WTC11 (cell line): ENCODE measurements around the gene GBF1. TPM values are rescaled to one million over a fixed set of nuclear protein-coding genes. Genes with fewer than 3 reads are reported as not detected.

Experiments used
- ATAC-seq: fragments of 200-7000 bp; cut with Tn5 transposase; 2 replicates; pipeline ENCODE4 v1.10.0; 2021; ENCODE audit warnings: mild to moderate bottlenecking, moderate library complexity
- CTCF ChIA-PET: fragments of 300-600 bp; sonication (Branson Sonifier 250); formaldehyde crosslinking; loops from one replicate; lab custom pipeline; 2021; ENCODE audit warnings: antibody characterized with exemption; lab: Charles Lee
- POLR2A ChIA-PET: fragments of 350-600 bp; sonication (Branson Sonifier 250); formaldehyde crosslinking; loops from one replicate; lab custom pipeline; 2021; ENCODE audit warnings: antibody characterized with exemption; lab: Charles Lee
- DNase-seq: peaks from one replicate; pipeline ENCODE4 v3.0.0; 2021; ENCODE audit warnings: low spot score
- H3K27ac Mint-ChIP-seq: 2 replicates; pipeline ENCODE4 v1.8.0; 2021; ENCODE audit warnings: mixed read lengths
- H3K27me3 Mint-ChIP-seq: 2 replicates; pipeline ENCODE4 v1.8.0; 2021; ENCODE audit warnings: low read depth, mild to moderate bottlenecking, moderate library complexity, mixed read lengths
- H3K36me3 Mint-ChIP-seq: 2 replicates; pipeline ENCODE4 v1.8.0; 2021; ENCODE audit warnings: mixed read lengths
- H3K4me1 Mint-ChIP-seq: 2 replicates; pipeline ENCODE4 v1.8.0; 2022; ENCODE audit warnings: mixed read lengths
- H3K4me3 Mint-ChIP-seq: 2 replicates; pipeline ENCODE4 v1.8.0; 2021; ENCODE audit warnings: mild to moderate bottlenecking, moderate library complexity, mixed read lengths
- H3K9me3 Mint-ChIP-seq: 2 replicates; pipeline ENCODE4 v1.8.0; 2021; ENCODE audit warnings: mixed read lengths
- EMX1 ChIP-seq: fragments of 250-450 bp; sonication (Bioruptor Pico); IDR thresholded peaks from 2 replicates; pipeline ENCODE4 v1.8.0; 2021; ENCODE audit warnings: mild to moderate bottlenecking
- GABPB1 ChIP-seq: sonication (generic); formaldehyde crosslinking; IDR thresholded peaks from 2 replicates; pipeline ENCODE4 v1.8.1; 2023; ENCODE audit warnings: mild to moderate bottlenecking, missing genetic modification reagents
- GRHL2 ChIP-seq: fragments of 250-450 bp; sonication (Bioruptor Pico); IDR thresholded peaks from 2 replicates; pipeline ENCODE4 v1.8.0; 2022; ENCODE audit warnings: mild to moderate bottlenecking, moderate library complexity; ENCODE audit not compliant: insufficient replicate concordance, severe bottlenecking
- HMGA2 ChIP-seq: fragments of 250-450 bp; sonication (Bioruptor Pico); IDR thresholded peaks from 2 replicates; pipeline ENCODE4 v1.4.0; 2021; ENCODE audit warnings: mild to moderate bottlenecking, moderate library complexity
- IRF2 ChIP-seq: sonication (generic); formaldehyde crosslinking; IDR thresholded peaks from 2 replicates; pipeline ENCODE4 v1.8.0; 2022; ENCODE audit warnings: low read depth, missing genetic modification reagents, borderline replicate concordance
- JAZF1 ChIP-seq: fragments of 250-450 bp; sonication (Bioruptor Pico); IDR thresholded peaks from 2 replicates; pipeline ENCODE4 v1.9.0; 2021; ENCODE audit warnings: moderate library complexity, mild to moderate bottlenecking, inconsistent platforms
- MXD4 ChIP-seq: fragments of 250-450 bp; sonication (Bioruptor Pico); IDR thresholded peaks from 2 replicates; pipeline ENCODE4 v1.8.0; 2021; ENCODE audit warnings: mild to moderate bottlenecking, moderate library complexity, borderline replicate concordance
- NFYB ChIP-seq: sonication (generic); formaldehyde crosslinking; conservative IDR thresholded peaks from 2 replicates; pipeline ENCODE4 v1.8.0; 2022; ENCODE audit warnings: low read depth, missing genetic modification reagents
- NR2C2 ChIP-seq: sonication (generic); formaldehyde crosslinking; IDR thresholded peaks from 2 replicates; pipeline ENCODE4 v1.8.0; 2022; ENCODE audit warnings: mild to moderate bottlenecking, missing genetic modification reagents
- RELA ChIP-seq: sonication (generic); formaldehyde crosslinking; IDR thresholded peaks from 2 replicates; pipeline ENCODE4 v1.8.1; 2022; ENCODE audit warnings: missing genetic modification reagents, mild to moderate bottlenecking, borderline replicate concordance
- ZNF219 ChIP-seq: sonication (generic); formaldehyde crosslinking; IDR thresholded peaks from 2 replicates; pipeline ENCODE4 v1.8.0; 2023; ENCODE audit warnings: missing genetic modification reagents, mild to moderate bottlenecking, borderline replicate concordance
- total RNA-seq: library from RNA; stranded (reverse); gene quantifications from 3 replicates; pipeline ENCODE4 v1.2.3, GENCODE V29; 2021
- TF ChIP-seq, protein P1 (sequence below): sonication (generic); formaldehyde crosslinking; IDR thresholded peaks from 2 replicates; pipeline ENCODE4 v1.8.0; 2022; ENCODE audit warnings: mild to moderate bottlenecking, missing genetic modification reagents
- TF ChIP-seq, protein P2 (sequence below): sonication (generic); formaldehyde crosslinking; IDR thresholded peaks from 2 replicates; pipeline ENCODE4 v1.8.1; 2023; ENCODE audit warnings: mild to moderate bottlenecking, moderate library complexity, missing genetic modification reagents
- TF ChIP-seq, protein P3 (sequence below): sonication (generic); formaldehyde crosslinking; IDR thresholded peaks from 2 replicates; pipeline ENCODE4 v1.8.1; 2023; ENCODE audit warnings: mild to moderate bottlenecking, missing genetic modification reagents
- TF ChIP-seq, protein P4 (sequence below): sonication (generic); formaldehyde crosslinking; IDR thresholded peaks from 2 replicates; pipeline ENCODE4 v1.8.1; 2023; ENCODE audit warnings: mild to moderate bottlenecking, missing genetic modification reagents, moderate library complexity
- TF ChIP-seq, protein P5 (sequence below): sonication (generic); formaldehyde crosslinking; IDR thresholded peaks from 2 replicates; pipeline ENCODE4 v1.8.0; 2022; ENCODE audit warnings: mild to moderate bottlenecking, missing genetic modification reagents
- TF ChIP-seq, protein P6 (sequence below): sonication (generic); formaldehyde crosslinking; IDR thresholded peaks from 2 replicates; pipeline ENCODE4 v1.8.0; 2023; ENCODE audit warnings: missing genetic modification reagents
- TF ChIP-seq, protein P7 (sequence below): sonication (generic); formaldehyde crosslinking; IDR thresholded peaks from 2 replicates; pipeline ENCODE4 v1.8.1; 2022; ENCODE audit warnings: low read depth, mild to moderate bottlenecking, moderate library complexity, missing genetic modification reagents, borderline replicate concordance

The GBF1 gene
- total RNA-seq, 1 experiment from 2014 or later, result 32.4 TPM

DNA sequence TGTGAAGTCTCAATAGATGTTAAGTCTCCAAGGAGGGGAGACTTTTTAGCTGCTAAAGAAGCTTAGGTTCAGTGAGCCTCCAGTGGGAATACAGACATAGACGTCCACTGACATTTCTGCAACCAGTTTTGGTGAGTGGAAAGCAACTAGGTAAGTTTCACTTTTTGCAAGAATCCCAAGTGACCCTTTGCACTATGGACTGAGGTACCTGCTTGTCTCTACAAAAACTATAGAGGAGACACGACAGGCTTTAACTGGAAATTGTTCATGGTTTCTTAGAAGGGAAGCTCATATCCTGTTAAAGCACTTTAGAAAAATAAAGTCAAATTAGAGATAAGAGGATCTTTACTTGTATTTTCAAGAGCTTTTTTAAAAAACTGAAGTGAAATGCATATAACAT is 38.6 kb downstream of the GBF1 start (continued):
- TF ChIP-seq, protein P1, sequence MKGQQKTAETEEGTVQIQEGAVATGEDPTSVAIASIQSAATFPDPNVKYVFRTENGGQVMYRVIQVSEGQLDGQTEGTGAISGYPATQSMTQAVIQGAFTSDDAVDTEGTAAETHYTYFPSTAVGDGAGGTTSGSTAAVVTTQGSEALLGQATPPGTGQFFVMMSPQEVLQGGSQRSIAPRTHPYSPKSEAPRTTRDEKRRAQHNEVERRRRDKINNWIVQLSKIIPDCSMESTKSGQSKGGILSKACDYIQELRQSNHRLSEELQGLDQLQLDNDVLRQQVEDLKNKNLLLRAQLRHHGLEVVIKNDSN (CRISPR knock-in tag), result no peak
- TF ChIP-seq, all 79 proteins: peak for 0

DNA sequence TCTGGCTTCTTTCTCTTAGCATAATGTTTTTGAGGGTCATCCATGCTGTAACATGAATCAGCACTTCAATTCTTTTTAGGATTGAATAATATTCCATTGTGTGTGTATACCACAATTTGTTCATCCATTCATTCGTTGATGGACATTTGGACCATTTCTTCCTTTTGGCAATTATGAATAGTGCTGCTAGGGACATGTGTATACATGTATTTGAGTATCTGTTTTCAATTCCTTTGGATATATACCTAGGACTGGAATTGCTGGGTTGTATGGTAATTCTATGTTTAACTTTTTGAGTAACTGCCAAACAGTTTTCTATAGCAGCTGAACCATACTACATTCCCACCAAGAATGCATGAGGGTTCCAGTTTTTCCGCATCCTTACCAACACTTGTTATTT is 39.2 kb downstream of the GBF1 start:
- H3K27me3 Mint-ChIP-seq, result no peaks in the 10 kb centered on the region
- DNase-seq (no peak), ATAC-seq (no peak)
- H3K4me3 Mint-ChIP-seq, result no peak overlapping the region
- ChIA-PET POLR2A (no interaction called here), CTCF (interaction anchor here (0.9 to 1.5 kb wide), 2 partner anchors 53 to 299 kb away, joined by 3 to 8 read pairs; no protein-coding TSS in a partner anchor)
- no peak overlapping the region for H3K27ac Mint-ChIP-seq
- H3K9me3 Mint-ChIP-seq, result no peaks in the 10 kb centered on the region
- TF ChIP-seq EMX1 (CRISPR knock-in tag) (no peak), MXD4 (CRISPR knock-in tag) (no peak), GABPB1 (CRISPR knock-in tag) (no peak), ZNF219 (CRISPR knock-in tag) (no peak), RELA (no peak), NR2C2 (CRISPR knock-in tag) (no peak), IRF2 (CRISPR knock-in tag) (no peak), JAZF1 (no peak), NFYB (CRISPR knock-in tag) (no peak), HMGA2 (CRISPR knock-in tag) (no peak), GRHL2 (CRISPR knock-in tag) (no peak)
- TF ChIP-seq, protein P2, sequence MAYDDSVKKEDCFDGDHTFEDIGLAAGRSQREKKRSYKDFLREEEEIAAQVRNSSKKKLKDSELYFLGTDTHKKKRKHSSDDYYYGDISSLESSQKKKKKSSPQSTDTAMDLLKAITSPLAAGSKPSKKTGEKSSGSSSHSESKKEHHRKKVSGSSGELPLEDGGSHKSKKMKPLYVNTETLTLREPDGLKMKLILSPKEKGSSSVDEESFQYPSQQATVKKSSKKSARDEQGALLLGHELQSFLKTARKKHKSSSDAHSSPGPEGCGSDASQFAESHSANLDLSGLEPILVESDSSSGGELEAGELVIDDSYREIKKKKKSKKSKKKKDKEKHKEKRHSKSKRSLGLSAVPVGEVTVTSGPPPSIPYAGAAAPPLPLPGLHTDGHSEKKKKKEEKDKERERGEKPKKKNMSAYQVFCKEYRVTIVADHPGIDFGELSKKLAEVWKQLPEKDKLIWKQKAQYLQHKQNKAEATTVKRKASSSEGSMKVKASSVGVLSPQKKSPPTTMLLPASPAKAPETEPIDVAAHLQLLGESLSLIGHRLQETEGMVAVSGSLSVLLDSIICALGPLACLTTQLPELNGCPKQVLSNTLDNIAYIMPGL, result no peak
- TF ChIP-seq, protein P3, sequence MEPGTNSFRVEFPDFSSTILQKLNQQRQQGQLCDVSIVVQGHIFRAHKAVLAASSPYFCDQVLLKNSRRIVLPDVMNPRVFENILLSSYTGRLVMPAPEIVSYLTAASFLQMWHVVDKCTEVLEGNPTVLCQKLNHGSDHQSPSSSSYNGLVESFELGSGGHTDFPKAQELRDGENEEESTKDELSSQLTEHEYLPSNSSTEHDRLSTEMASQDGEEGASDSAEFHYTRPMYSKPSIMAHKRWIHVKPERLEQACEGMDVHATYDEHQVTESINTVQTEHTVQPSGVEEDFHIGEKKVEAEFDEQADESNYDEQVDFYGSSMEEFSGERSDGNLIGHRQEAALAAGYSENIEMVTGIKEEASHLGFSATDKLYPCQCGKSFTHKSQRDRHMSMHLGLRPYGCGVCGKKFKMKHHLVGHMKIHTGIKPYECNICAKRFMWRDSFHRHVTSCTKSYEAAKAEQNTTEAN (CRISPR knock-in tag), result no peak
- TF ChIP-seq, protein P4, sequence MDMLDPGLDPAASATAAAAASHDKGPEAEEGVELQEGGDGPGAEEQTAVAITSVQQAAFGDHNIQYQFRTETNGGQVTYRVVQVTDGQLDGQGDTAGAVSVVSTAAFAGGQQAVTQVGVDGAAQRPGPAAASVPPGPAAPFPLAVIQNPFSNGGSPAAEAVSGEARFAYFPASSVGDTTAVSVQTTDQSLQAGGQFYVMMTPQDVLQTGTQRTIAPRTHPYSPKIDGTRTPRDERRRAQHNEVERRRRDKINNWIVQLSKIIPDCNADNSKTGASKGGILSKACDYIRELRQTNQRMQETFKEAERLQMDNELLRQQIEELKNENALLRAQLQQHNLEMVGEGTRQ (CRISPR knock-in tag), result no peak
- TF ChIP-seq, protein P5, sequence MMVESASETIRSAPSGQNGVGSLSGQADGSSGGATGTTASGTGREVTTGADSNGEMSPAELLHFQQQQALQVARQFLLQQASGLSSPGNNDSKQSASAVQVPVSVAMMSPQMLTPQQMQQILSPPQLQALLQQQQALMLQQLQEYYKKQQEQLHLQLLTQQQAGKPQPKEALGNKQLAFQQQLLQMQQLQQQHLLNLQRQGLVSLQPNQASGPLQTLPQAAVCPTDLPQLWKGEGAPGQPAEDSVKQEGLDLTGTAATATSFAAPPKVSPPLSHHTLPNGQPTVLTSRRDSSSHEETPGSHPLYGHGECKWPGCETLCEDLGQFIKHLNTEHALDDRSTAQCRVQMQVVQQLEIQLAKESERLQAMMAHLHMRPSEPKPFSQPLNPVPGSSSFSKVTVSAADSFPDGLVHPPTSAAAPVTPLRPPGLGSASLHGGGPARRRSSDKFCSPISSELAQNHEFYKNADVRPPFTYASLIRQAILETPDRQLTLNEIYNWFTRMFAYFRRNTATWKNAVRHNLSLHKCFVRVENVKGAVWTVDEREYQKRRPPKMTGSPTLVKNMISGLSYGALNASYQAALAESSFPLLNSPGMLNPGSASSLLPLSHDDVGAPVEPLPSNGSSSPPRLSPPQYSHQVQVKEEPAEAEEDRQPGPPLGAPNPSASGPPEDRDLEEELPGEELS (CRISPR knock-in tag), result no peak
- TF ChIP-seq, protein P6, sequence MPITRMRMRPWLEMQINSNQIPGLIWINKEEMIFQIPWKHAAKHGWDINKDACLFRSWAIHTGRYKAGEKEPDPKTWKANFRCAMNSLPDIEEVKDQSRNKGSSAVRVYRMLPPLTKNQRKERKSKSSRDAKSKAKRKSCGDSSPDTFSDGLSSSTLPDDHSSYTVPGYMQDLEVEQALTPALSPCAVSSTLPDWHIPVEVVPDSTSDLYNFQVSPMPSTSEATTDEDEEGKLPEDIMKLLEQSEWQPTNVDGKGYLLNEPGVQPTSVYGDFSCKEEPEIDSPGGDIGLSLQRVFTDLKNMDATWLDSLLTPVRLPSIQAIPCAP, result no peak
- TF ChIP-seq, protein P7, sequence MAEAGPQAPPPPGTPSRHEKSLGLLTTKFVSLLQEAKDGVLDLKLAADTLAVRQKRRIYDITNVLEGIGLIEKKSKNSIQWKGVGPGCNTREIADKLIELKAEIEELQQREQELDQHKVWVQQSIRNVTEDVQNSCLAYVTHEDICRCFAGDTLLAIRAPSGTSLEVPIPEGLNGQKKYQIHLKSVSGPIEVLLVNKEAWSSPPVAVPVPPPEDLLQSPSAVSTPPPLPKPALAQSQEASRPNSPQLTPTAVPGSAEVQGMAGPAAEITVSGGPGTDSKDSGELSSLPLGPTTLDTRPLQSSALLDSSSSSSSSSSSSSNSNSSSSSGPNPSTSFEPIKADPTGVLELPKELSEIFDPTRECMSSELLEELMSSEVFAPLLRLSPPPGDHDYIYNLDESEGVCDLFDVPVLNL (CRISPR knock-in tag), result no peak
- H3K36me3 Mint-ChIP-seq, result no peaks in the 10 kb centered on the region
- H3K4me1 Mint-ChIP-seq, result no peaks in the 10 kb centered on the region
